Mucosa of stomach (tissue), 1 donor: ENCODE results near the gene PNMA6A.
A peak's percentile ranks its signal among the peaks of the same experiment; 100 is the strongest.
"Not testable (repeated sequence)": the region's sequence is repeated elsewhere in the genome, so short reads cannot be mapped to it uniquely, and the experiment has no call there.

ENCODE experiments used
- H3K27me3 ChIP-seq: one replicate; pipeline ENCODE4 v1.7.0; 2013; ENCODE audit warnings: mild to moderate bottlenecking, low read length; ENCODE audit not compliant: control insufficient read depth, insufficient read depth
- H3K36me3 ChIP-seq: one replicate; pipeline ENCODE4 v1.7.0; 2013; ENCODE audit warnings: low read length; ENCODE audit not compliant: control insufficient read depth, insufficient read depth
- H3K4me1 ChIP-seq: one replicate; pipeline ENCODE4 v1.7.0; 2013; ENCODE audit warnings: mild to moderate bottlenecking, low read length; ENCODE audit not compliant: control insufficient read depth, insufficient read depth
- H3K4me3 ChIP-seq: one replicate; pipeline ENCODE4 v1.7.0; 2013; ENCODE audit warnings: low read length
- H3K9ac ChIP-seq: one replicate; pipeline ENCODE4 v1.7.0; 2013; ENCODE audit warnings: mild to moderate bottlenecking, low read length, moderate library complexity
- H3K9me3 ChIP-seq: one replicate; pipeline ENCODE4 v1.7.0; 2013; ENCODE audit warnings: mild to moderate bottlenecking, low read length, moderate library complexity; ENCODE audit not compliant: control insufficient read depth
- donor health status: Pancreatic carcinoma.

The PNMA6A gene

DNA sequence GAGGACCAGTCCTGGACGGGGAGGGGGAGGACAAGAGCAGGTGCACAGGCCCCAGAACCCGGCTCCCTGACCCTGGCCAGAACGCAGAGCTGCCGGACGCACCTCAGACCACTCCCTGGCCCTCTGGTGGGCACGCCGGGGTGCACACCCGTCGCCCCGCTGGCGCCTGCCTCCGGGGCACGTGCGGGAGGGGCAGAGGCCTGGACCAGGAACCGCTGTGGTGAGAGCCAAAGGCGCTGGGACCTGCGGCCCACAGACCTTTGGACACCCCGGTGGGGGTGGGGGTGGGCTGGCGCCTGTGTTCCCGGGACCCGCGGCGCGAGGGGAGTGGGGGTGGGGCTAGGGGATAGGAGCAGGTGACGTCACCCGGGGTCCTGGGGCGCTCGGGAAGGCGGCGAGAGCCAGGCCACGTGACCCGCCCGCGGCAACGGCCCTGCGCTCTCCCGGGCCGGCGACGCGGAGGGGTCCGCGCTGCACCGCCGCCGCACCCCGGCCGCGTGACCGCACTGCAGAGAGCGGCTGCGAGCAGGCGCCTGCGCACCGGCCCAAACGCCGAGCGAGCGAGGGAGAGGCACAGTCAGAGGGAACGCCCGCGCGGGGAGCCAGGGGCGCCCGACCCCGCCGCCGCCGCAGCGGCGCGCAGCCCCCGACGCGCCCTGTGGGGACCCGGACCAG is at the start of gene PNMA6A:
Gene PNMA6A, plus strand, starts transcription at position 546 of the 675 bp plus-strand sequence. CDS start 609 bp downstream, outside the sequence.
- H3K9me3 ChIP-seq, H3K36me3 ChIP-seq, H3K9ac ChIP-seq, H3K4me1 ChIP-seq, H3K4me3 ChIP-seq, H3K27me3 ChIP-seq: not testable (repeated sequence)

DNA sequence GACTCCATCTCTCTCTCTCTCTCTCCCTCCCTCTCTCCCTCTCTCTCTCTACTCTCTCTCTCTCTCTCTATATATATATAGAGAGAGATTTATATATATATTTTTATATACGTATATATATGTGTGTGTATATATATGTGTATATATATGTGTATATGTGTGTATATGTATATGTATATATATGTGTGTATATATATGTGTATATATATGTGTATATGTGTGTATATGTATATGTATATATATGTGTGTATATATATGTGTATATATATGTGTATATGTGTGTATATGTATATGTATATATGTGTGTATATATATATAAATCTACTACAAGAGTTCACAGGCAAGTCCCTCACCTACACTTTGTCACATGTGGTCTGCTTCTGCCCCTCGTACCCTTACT is 45.8 kb upstream of the PNMA6A start:
- not testable (repeated sequence) for H3K4me3 ChIP-seq, H3K36me3 ChIP-seq, H3K27me3 ChIP-seq, H3K9ac ChIP-seq, H3K9me3 ChIP-seq, H3K4me1 ChIP-seq

DNA sequence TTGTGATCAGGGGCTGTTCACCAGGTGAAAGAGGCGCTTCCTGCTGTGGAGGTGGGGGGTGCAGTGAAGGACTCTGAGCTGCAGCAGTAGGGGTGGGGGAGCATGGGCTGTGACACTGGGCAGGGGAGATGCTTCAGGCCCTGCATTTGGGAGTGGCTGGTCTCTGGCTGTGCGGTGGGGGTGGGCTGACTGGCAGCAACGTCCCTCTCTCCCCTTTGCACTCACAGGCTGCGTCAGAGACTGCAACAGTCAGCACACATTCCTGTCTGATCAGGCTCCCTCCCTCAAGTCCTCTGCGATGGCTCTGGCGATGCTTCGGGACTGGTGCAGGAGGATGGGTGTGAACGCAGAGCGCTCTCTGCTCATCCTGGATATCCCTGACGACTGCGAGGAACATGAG is 43.8 kb upstream of the PNMA6A start:
- not testable (repeated sequence) for H3K9ac ChIP-seq, H3K4me3 ChIP-seq, H3K4me1 ChIP-seq

DNA sequence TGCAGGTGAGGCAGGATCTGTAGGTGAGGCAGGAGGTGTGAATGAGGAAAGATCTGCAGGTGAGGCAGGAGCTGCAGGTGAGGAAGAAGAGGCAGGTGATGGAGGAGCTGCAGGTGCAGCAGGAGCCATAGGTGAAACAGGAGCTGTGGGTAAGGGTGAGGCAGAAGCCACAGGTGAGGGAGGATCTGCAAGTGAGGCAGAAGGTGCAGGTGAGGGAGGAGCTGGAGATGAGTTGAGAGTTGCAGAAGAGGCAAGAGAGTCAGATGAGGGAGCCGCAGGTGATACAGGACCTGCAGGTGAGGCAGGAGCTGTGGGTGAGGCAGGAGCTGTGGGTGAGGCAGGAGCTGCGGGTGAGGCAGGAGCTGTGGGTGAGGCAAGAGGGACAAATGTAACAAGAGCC is 43.1 kb upstream of the PNMA6A start:
- no peak overlapping the region for H3K4me3 ChIP-seq
- no peaks in the 10 kb centered on the region for H3K9me3 ChIP-seq

More for the DNA sequence above, 43.8 kb upstream of the PNMA6A start:
- H3K9me3 ChIP-seq, H3K36me3 ChIP-seq, H3K27me3 ChIP-seq: not testable (repeated sequence)

DNA sequence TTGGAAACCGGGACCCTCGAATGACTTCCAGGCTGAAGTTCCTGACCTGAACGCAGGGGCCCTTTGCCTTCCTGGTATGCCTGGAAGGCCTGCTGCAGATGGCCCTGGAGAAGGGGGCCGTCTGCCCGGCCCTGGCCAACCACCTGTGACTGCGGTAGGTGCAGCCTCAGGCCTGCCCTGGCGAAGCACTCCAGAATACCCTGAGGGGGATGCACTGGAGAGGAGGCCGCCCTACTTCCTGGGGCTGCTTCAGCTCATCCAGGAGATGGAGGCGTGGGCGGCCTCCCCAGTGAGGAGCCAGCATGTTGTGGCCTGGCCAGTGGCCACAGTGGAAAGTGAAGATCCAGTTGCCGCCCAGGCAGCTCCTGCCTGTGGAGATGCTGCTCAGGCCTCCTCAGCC is 42.4 kb upstream of the PNMA6A start:
- Histone ChIP-seq H3K36me3 (no peaks in the 10 kb centered on the region), H3K9ac (no peak overlapping the region), H3K27me3 (no peaks in the 10 kb centered on the region), H3K4me3 (no peak overlapping the region), H3K4me1 (peaks cover 3% of the 10 kb centered on the region), H3K9me3 (no peaks in the 10 kb centered on the region)

More for the DNA sequence above, 43.1 kb upstream of the PNMA6A start:
- H3K4me1 ChIP-seq, result peaks cover 3% of the 10 kb centered on the region
- H3K9ac ChIP-seq, result no peak overlapping the region
- no peaks in the 10 kb centered on the region for H3K27me3 ChIP-seq
- H3K36me3 ChIP-seq, result no peaks in the 10 kb centered on the region

DNA sequence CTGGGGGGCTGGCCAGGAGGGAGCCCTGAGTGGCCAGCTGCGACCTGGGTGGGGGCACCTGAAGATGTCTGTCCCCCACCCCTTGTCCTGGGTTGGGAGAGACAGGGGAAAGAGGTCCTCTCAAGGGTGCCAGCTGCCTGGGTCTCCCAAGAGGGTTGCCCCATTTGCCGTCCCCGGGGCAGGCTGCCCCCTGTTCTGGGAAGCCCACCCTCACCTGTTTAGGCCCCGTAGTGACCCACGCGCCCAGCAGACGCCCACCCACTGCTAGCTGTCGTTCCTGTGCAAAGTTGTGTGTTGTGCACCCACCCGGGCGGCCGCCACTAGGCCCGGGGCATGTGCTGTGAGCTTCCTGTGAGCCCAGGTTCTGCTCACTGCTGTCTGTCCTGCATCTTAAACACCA is 41.5 kb upstream of the PNMA6A start:
- Histone ChIP-seq H3K27me3 (no peaks in the 10 kb centered on the region), H3K9ac (no peak overlapping the region), H3K4me3 (no peak overlapping the region), H3K4me1 (peaks cover 3% of the 10 kb centered on the region), H3K9me3 (no peaks in the 10 kb centered on the region), H3K36me3 (no peaks in the 10 kb centered on the region)

DNA sequence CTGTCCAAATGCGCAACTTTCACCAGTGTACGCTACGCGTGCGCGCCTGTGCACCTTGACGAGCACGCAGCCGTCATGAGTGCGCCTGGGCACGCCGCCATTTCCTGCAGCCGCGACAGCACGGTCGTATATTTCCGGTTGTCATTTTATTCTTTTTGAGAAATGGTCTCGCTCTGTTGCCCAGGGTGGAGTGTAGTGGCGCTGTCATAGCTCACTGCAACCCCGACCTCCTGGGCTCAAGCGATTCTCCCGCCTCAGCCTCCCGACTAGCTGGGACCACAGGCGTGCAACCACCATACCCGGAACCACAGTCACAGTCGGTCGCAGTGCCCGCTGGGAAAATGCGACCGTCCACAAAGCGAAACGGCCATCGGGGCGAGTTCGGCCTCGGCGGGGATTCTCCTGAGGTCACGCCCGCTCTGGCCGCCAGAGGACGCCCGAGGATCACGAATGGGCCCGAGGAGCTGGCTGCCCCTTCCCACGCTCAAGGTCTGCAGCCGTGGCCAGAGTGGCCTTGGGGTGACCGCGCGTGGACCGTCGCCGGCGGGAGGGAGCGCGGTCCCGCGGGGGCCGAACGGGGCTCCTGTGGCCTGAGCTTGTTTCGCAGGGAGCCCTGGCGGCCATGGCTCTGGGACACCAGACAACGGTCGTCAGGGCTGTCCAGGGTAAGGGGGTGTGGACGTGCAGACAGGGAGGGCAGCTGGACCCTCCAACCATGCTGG is 39.7 kb upstream of the PNMA6A start:
- H3K9ac ChIP-seq, result peak overlapping the region; percentile 28
- no peaks in the 10 kb centered on the region for H3K9me3 ChIP-seq
- peaks cover 3% of the 10 kb centered on the region for H3K4me1 ChIP-seq
- H3K4me3 ChIP-seq, result no peak overlapping the region
- H3K36me3 ChIP-seq, result no peaks in the 10 kb centered on the region
- no peaks in the 10 kb centered on the region for H3K27me3 ChIP-seq

DNA sequence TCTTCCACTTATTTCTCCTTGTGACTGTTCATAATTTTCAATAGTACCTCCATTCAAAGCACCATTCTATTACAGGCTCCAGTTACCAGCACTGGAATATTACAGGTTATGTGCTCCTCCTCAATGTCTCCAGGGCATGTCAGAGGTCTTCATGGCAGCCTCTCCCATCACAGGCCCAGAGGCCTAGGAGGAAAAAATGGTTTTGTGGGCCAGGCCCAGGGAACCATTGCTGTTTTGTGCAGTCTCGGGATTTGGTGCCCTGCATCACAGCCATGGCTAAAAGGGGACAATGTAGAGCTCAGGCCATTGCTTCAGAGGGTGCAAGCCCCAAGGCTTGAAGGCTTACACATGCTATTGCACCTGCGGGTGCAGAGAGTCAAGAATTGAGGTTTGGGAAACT is 23.2 kb upstream of the PNMA6A start:
- H3K9ac ChIP-seq, result no peak overlapping the region
- no peaks in the 10 kb centered on the region for H3K36me3 ChIP-seq
- H3K4me1 ChIP-seq, result no peaks in the 10 kb centered on the region
- H3K4me3 ChIP-seq, result no peak overlapping the region
- no peaks in the 10 kb centered on the region for H3K9me3 ChIP-seq
- H3K27me3 ChIP-seq, result no peaks in the 10 kb centered on the region

DNA sequence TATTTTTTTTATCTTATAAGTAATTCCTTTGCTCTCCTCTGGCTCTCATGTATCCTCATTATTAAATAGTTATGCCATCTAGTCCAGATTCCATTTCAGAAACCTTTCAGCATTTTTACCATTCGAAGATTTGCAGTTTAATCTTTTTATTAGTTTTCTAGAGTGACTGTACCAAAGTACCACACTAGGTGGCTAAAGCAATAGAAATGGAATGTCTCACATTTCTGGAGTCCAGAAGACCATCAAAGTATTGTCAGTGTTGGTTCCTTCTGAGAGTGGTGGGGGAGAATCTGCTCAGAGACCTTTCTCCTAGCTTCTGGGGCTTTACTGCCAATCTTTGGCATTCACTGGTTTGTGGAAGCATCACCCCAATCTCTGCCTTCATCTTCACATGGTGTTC is 19.7 kb upstream of the PNMA6A start:
- no peaks in the 10 kb centered on the region for H3K9me3 ChIP-seq
- no peak overlapping the region for H3K9ac ChIP-seq
- H3K36me3 ChIP-seq, result no peaks in the 10 kb centered on the region
- H3K4me3 ChIP-seq, result no peak overlapping the region
- H3K4me1 ChIP-seq, result no peaks in the 10 kb centered on the region
- H3K27me3 ChIP-seq, result peaks cover 7% of the 10 kb centered on the region

DNA sequence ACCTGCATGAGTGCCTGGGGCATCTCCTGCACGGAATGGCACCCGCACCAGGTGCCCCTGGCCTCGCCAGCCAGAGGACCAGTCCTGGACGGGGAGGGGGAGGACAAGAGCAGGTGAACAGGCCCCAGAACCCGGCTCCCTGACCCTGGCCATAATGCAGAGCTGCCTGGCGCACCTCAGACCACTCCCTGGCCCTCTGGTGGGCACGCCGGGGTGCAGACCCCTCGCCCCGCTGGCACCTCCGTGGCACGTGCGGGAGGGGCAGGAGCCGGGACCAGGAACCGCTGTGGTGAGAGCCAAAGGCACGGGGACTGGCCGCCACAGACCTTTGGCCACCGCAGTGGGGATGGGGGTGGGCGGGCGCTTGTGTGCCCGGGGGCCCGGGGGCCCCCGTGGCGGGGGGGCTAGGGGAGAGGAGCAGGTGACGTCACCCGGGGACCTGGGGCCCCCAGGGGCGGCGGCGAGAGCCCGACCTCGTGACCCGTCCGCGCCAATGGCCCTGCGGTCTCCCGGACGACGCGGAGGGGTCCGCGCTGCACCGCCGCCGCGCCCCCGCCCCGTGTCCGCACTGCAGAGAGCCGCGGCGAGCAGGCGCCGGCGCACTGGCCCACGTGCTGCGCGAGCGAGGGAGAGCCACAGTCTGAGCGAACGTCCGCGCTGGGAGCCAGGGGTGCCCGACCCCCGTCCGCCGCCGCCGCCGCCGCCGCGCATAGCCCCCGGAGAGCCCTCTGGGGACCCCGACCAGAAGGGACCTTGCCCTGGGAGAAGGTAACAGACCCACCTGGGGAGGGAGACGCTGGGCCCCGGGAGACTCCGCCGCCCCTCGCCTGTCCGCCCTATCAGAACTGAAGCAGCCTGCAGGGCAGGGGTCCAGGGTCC is 16.1 kb upstream of the PNMA6A start, which contains the start of gene PNMA3:
Gene PNMA3, plus strand, starts transcription at position 600 of the 879 bp plus-strand sequence. CDS start 586 bp downstream, outside the sequence.
- no peaks in the 10 kb centered on the region for H3K36me3 ChIP-seq
- no peak within 1 kb of the TSS for H3K9ac ChIP-seq
- H3K4me1 ChIP-seq, result no peaks in the 10 kb centered on the region
- peaks cover 14% of the 10 kb centered on the region for H3K27me3 ChIP-seq
- no peak within 1 kb of the TSS for H3K4me3 ChIP-seq
- no peaks in the 10 kb centered on the region for H3K9me3 ChIP-seq

DNA sequence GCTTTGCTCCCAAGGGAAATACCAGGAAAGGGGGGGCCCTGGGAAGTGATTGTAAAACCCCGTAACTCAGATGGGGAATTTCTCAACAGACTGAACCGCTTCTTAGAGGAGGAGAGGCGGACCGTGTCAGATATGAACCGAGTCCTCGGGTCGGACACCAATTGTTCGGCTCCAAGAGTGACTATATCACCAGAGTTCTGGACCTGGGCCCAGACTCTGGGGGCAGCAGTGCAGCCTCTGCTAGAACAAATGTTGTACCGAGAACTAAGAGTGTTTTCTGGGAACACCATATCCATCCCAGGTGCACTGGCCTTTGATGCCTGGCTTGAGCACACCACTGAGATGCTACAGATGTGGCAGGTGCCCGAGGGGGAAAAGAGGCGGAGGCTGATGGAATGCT is 15.0 kb upstream of the PNMA6A start:
- Histone ChIP-seq H3K27me3 (peaks cover 14% of the 10 kb centered on the region), H3K36me3 (no peaks in the 10 kb centered on the region), H3K9me3 (no peaks in the 10 kb centered on the region), H3K4me1 (no peaks in the 10 kb centered on the region), H3K4me3 (no peak overlapping the region), H3K9ac (no peak overlapping the region)
